HG03139 (cell line): ENCODE data around the gene RNF182.
"Not testable (repeated sequence)": the region's sequence is repeated elsewhere in the genome, so short reads cannot be mapped to it uniquely, and the experiment has no call there.

Source experiments
- ATAC-seq: cut with Tn5 transposase; IDR thresholded peaks from one replicate; pipeline ENCODE4 v1.9.1; 2021; ENCODE audit not compliant: unreplicated experiment

RNF182 gene

GRCh38 chr6:13998356-13998755 is 73.6 kb downstream of the RNF182 start:
- ATAC-seq, result no peak

- no peak for ATAC-seq
Measured at GRCh38 chr6:14000901-14001300, 76.1 kb downstream of the RNF182 start.

- ATAC-seq, result no peak
Measured at GRCh38 chr6:14001329-14002012, 76.7 kb downstream of the RNF182 start.

- ATAC-seq, result no peak
Measured at GRCh38 chr6:14002176-14002947, 77.6 kb downstream of the RNF182 start.

GRCh38 chr6:14004258-14004657 is 79.5 kb downstream of the RNF182 start:
- no peak for ATAC-seq

GRCh38 chr6:14008809-14009208 is 84.1 kb downstream of the RNF182 start:
- ATAC-seq, result no peak

GRCh38 chr6:14009431-14009830 is 84.7 kb downstream of the RNF182 start:
- ATAC-seq, result no peak

GRCh38 chr6:14010275-14010674 is 85.5 kb downstream of the RNF182 start:
- ATAC-seq, result no peak

GRCh38 chr6:14012313-14013030 is 87.7 kb downstream of the RNF182 start:
- no peak for ATAC-seq

- no peak for ATAC-seq
Measured at GRCh38 chr6:14015964-14016363, 91.2 kb downstream of the RNF182 start.

GRCh38 chr6:14016432-14016831 is 91.7 kb downstream of the RNF182 start:
- no peak for ATAC-seq

- no peak for ATAC-seq
Measured at GRCh38 chr6:14016935-14017625, 92.3 kb downstream of the RNF182 start.

GRCh38 chr6:14017626-14018475 is 93.1 kb downstream of the RNF182 start:
- ATAC-seq, result no peak

GRCh38 chr6:14018559-14018958 is 93.8 kb downstream of the RNF182 start:
- not testable (repeated sequence) for ATAC-seq

GRCh38 chr6:14020551-14020950 is 95.8 kb downstream of the RNF182 start:
- ATAC-seq, result no peak

- ATAC-seq, result no peak
Measured at GRCh38 chr6:14021449-14021848, 96.7 kb downstream of the RNF182 start.

GRCh38 chr6:14022673-14023072 is 97.9 kb downstream of the RNF182 start:
- ATAC-seq, result no peak

- no peak for ATAC-seq
Measured at GRCh38 chr6:14023855-14024254, 99.1 kb downstream of the RNF182 start.

GRCh38 chr6:14025160-14025559 is 100.4 kb downstream of the RNF182 start:
- no peak for ATAC-seq

GRCh38 chr6:14026831-14027539 is 102.2 kb downstream of the RNF182 start:
- ATAC-seq, result no peak
